Fibroblast of mammary gland (primary cell): ENCODE data around the gene PRDM16.

Experiments
- DNase-seq: peaks from one replicate; pipeline ENCODE4 v3.0.0-alpha.2; 2010; ENCODE audit warnings: low read depth
- H3K4me3 ChIP-seq: 2 replicates; pipeline ENCODE4 v1.5.1; 2011; ENCODE audit warnings: low read depth, mild to moderate bottlenecking, low read length, moderate library complexity; ENCODE audit not compliant: control insufficient read depth
- TF ChIP-seq, protein P1 (sequence below): conservative IDR thresholded peaks from 2 replicates; pipeline ENCODE4 v1.5.1; 2011; ENCODE audit warnings: low read depth, low read length, inconsistent platforms; ENCODE audit not compliant: control insufficient read depth, insufficient read depth

PRDM16 gene

DNA sequence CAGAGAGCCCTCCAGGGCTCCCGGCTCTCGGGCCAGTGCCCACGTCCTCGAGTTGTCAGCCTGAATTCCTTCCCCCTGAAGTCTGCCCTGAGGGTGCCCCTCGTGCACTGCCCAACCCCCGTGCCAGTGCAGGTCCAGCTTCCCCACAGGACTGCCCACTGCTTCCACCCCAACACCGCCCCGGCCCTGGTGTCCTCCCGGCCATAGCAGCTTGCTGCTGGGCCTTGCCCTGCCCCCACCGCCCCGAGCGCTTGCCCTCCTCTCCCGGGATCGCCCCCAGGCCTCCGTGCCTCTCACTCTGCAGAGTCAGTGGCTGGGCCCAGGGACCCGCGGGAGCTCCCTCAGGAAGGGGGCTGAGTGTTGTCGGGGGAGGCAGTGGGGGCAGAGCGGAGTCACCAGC is 361.4 kb downstream of the PRDM16 start:
- no peak overlapping the region for H3K4me3 ChIP-seq
- TF ChIP-seq, protein P1, sequence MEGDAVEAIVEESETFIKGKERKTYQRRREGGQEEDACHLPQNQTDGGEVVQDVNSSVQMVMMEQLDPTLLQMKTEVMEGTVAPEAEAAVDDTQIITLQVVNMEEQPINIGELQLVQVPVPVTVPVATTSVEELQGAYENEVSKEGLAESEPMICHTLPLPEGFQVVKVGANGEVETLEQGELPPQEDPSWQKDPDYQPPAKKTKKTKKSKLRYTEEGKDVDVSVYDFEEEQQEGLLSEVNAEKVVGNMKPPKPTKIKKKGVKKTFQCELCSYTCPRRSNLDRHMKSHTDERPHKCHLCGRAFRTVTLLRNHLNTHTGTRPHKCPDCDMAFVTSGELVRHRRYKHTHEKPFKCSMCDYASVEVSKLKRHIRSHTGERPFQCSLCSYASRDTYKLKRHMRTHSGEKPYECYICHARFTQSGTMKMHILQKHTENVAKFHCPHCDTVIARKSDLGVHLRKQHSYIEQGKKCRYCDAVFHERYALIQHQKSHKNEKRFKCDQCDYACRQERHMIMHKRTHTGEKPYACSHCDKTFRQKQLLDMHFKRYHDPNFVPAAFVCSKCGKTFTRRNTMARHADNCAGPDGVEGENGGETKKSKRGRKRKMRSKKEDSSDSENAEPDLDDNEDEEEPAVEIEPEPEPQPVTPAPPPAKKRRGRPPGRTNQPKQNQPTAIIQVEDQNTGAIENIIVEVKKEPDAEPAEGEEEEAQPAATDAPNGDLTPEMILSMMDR = no peak
- no peak for DNase-seq

DNA sequence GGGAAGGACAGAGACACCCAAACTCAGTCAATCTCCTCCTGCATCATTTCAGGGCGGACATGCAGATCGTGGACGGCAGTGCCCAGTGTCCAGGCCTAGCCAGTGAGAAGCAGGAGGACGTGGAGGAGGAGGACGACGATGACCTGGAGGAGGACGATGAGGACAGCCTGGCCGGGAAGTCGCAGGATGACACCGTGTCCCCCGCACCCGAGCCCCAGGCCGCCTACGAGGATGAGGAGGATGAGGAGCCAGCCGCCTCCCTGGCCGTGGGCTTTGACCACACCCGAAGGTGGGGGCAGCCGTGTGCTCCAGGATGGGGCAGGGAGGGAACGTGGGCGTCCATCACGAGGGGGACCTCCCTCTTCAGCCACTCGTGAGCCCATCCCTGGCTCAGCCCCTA is 361.8 kb downstream of the PRDM16 start:
- no peak for DNase-seq
- no peak overlapping the region for H3K4me3 ChIP-seq
- TF ChIP-seq, protein P1 = no peak

DNA sequence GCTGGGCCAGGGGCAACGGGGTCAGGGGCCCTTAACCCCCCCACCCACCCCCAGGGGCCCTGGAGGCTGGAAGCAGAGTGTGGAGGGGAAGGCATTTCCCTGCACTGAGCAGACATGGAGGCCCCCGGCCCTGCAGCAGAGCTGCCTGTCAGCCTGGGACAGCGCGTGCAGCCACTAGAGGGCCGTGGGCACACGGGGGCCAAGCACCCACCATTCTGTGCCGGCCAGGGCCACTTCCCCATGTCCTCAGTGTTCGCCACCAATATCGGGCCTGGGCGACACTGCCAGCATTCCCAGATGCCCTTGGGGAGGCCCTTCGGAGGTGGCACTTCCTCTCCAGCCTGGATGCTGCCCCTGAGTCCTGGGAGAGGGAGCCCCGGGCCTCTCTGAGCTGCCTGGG is 362.3 kb downstream of the PRDM16 start:
- no peak overlapping the region for H3K4me3 ChIP-seq
- TF ChIP-seq, protein P1 = no peak
- DNase-seq = no peak

DNA sequence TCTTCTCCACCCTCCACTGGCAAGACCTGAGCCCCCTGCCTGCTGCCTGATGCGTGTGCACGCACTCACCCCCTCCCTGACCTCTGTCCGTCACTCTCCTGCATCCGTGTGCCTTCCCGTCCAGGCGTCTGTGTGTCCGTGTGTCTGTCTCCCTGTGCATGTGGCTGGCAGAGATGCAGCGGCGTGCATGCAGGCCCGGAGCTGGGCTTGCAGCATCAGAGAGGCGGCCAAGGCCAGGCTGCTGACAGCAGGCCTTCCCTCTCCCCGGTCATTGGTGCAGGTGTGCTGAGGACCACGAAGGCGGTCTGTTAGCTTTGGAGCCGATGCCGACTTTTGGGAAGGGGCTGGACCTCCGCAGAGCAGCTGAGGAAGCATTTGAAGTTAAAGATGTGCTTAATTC is 362.7 kb downstream of the PRDM16 start:
- TF ChIP-seq, protein P1 = no peak
- H3K4me3 ChIP-seq = no peak overlapping the region
- no peak for DNase-seq

DNA sequence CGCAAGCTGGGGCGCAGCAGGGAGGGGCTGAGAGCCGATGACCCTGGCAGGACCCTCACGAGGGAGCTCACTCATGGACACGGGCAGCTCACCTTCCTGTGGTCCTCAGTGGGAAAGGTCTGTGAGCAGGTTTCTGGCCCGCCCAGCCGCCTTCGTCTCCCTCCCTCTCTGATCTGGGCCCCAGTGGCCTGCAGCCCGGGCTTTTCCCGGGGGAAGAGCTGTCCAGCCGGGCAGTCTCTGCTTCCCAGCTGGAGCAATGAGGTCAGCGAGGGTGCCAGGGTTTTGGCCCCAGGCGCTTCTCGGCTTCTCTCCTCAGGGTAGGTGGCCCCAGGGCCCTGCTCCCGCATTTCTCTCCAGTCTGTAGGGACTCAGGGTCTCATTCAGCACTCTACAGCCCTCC is 363.3 kb downstream of the PRDM16 start:
- no peak overlapping the region for H3K4me3 ChIP-seq
- TF ChIP-seq, protein P1 = no peak
- no peak for DNase-seq

DNA sequence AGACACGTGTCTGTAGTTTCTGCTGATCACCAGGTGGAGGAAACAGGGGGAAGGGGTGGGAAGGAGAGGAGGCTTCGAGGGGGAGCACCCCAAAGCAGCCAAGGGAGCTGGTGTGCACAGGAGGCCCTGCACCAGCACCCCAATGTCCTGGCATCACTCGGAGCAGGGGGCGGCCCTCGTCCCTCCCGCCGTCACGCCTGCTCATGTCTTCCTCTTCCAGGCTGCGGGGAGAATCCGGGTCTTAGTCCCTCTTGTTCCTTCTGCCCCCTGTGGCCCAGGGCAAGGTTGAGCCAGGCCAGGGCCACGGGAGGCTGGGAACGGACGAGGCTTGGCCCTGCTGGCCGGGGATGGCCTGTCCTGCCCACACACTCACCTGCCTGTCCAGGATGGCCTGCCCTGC is 364.1 kb downstream of the PRDM16 start:
- no peak for DNase-seq
- H3K4me3 ChIP-seq = no peak overlapping the region
- TF ChIP-seq, protein P1 = no peak
